Body of pancreas (tissue), 4 donors: ENCODE data around the gene TIAM1.

Experiments
- POLR2A ChIP-seq, 3 donors: fragments of 450-650 bp; IDR thresholded peaks; one replicate each; pipeline ENCODE4 v1.6.1; 2016; ENCODE audit warnings: antibody characterized with exemption in 3 of 3, mild to moderate bottlenecking in 2 of 3
- TF ChIP-seq, protein P1 (sequence below), 7 experiments: fragments of 450-650 bp in 4 of 7; fragments of 200-600 bp in 3 of 7; sonication (generic) in 3 of 7; IDR thresholded peaks; one replicate each; pipeline ENCODE4 v1.5.1; 2016 to 2019; ENCODE audit warnings: antibody characterized with exemption in 7 of 7

DNA sequence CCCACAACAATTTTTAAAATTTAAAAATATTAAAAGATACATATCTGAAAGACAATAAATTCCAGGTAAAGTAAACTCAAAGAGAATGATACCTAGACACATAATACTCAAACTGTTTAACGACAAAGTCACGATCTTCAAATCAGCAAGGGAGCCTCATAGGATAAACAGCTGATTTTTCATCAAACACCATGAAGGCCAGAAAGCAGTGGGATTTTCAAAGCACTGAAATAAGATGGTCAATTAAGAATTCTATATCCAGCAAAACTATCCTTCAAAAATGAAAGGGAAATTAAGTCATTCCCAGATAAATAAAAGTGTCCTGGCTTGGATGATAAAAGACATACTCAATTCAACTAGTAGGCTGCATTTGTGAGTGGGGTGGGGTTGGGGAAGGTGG lies 100.5 kb downstream of the TIAM1 start:
- TF ChIP-seq, protein P1, sequence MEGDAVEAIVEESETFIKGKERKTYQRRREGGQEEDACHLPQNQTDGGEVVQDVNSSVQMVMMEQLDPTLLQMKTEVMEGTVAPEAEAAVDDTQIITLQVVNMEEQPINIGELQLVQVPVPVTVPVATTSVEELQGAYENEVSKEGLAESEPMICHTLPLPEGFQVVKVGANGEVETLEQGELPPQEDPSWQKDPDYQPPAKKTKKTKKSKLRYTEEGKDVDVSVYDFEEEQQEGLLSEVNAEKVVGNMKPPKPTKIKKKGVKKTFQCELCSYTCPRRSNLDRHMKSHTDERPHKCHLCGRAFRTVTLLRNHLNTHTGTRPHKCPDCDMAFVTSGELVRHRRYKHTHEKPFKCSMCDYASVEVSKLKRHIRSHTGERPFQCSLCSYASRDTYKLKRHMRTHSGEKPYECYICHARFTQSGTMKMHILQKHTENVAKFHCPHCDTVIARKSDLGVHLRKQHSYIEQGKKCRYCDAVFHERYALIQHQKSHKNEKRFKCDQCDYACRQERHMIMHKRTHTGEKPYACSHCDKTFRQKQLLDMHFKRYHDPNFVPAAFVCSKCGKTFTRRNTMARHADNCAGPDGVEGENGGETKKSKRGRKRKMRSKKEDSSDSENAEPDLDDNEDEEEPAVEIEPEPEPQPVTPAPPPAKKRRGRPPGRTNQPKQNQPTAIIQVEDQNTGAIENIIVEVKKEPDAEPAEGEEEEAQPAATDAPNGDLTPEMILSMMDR (IDR thresholded peaks at IDR 0.05): no peak
- no peak for TF ChIP-seq POLR2A (IDR thresholded peaks at IDR 0.05)
